Activated CD4-positive, alpha-beta T cell treated with anti-CD3 and anti-CD28 coated beads, Interleukin-2, amount 50 U/mL, for 1 hour (primary cell): ENCODE results near the gene RUVBL2.
"Not testable (repeated sequence)": the region's sequence is repeated elsewhere in the genome, so short reads cannot be mapped to it uniquely, and the experiment has no call there.

Experiments
- DNase-seq: peaks from one replicate; pipeline ENCODE4 v3.0.0-alpha.2; 2020

RUVBL2 gene

DNA sequence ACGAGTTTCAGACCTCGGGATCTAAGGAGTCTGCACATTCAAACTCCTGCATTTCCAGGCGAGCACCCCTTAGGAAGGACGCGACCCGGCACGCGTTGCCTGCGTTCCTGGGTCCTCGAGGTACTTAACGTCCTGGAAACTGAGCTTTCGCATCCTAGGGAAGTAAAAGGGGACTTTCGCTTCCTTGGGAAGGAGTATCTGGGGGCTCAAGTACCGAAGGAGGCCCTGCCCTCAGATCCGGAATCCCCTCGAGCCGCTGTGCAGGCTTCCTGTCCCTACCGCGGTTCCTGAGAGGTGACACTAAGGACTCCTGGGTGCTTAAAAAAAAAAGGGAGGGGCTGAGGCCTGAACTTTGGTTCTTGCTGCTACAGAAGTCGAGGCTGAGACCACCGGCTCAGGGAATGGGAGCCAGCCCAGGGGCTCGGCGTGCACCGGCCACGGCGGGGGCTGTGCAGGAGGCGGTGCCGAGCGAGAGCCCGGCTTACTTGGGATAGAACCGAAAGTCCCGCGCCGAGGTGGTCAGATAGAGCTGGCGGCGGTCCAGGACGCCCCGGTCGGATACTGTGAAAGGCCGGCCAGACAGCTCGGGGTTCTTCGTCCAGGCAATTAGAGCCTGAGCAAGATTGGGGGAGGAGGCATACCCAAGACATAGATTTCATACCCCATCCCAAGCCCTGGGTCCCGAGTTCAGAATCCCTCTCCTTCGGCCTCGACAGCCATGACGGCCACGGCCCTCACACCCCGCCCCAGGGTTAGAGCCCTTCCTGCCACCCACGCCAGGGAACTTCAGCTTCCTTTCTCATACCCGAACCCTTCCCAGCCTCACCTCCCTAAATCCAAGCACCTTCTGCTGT, 24.9 kb downstream of the RUVBL2 start:
- DNase-seq: not testable (repeated sequence)

DNA sequence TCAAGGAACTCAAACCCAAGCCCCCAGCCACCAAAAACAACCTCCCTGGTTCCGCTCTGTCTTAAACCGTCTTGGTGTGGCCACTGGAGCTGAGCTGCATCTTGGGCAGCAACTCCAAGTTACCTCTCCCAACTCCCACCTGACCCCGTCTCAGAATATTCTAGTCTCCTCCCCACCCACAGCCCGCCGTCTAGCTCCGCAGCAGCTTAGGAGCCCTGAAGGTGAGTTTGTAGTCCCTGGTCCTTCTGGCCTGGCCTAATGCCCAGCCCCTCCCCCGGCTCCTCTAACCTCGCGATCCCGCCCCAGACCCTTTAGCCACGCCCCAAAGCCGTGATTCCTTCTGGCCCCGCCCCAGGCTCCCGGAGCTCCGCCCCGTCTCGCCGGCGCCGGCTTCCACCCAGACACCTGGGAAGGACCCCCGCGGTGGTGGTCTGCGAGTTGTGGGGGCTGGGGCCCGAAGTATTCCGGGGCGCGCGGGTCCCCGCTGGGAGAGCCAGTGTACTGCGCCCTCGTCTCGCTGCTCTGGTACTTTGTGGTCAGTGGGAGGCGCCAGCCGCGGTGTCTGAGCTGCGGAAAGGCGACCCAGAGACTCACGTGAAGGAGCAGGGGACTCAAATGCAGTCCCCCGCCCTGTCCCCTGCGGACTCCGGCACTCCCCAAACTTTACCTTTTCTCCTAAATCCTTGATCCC, 25.7 kb downstream of the RUVBL2 start:
- peak; percentile 62 for DNase-seq

DNA sequence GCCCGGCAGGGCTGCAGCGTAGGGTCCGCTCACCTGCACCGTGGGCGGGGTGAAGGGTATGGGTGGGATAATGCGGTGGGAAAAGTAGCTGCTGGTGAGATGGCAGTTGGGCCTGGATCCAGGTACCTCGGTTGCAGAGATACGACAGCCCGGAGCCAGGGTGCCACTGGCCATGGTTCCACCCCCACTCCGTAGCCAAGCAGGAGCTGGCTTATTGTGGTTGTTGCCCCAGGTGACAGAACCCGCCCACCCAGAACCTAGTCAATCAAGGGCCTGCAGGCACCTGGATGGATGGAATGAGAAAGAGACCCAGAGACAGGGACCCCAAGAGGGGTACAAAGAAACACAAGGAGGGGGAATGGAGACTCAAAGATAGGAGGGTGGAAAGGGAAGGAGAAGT, 26.7 kb downstream of the RUVBL2 start:
- no peak for DNase-seq

DNA sequence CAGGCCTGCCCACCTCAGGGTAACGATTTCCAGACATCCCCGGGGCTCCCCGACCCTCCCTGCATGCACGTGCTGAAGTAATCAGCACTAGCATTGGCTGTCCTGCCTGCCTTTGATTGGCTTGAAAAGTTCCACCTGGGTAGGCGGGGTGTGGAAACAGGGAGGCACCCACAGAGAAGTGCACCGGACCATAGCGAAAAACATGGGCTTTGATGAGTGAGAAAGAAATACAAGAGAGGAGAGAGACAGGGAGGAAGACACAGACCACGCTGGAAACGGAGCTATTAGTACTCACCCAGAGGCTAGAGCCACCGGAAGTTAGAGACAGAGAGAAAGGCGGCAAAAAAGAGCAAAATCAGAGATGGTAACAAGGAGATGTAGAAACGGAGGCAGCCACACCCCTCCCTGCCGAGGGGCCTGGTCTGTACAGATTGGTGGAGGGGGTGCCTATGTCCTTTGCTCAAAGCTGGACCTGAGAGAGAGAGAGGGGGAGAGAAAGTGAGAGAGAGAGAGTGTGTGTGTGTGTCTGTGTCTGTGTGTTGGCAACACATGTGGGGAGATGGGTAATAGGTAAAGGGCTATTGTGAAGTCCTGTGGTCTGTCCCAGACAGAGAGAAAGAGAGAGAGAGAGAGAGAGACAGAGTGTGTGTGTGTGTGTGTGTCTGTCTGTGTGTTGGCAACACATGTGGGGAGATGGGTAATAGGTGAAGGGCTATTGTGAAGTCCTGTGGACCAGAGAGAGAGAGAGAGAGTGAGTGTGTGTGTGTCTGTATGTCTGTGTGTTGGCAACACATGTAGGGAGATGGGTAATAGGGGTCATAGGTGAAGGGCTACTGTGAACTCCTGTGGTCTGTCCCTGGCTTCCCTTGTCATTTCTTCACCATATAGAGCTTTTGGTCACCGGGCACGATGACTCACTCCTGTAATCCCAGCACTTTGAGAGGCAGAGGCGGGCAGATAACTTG, 27.5 kb downstream of the RUVBL2 start:
- no peak for DNase-seq

DNA sequence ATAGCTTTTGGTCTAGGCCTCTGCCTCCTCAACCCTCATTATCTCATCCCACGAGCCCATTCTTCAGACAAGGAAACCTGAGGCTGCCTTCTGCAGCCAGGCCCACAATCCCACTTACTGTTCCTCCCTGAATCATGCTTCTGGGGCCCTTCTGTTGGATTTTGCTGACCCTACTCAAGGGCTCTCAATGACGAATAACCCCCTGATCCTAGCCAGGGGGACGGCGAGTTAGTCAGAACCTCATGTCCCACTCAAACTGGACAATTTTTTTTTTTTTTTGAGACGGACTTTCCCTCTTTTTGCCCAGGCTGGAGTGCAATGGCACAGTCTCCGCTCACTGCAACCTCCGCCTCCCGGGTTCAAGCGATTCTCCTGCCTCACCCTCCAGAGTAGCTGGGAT, 28.4 kb downstream of the RUVBL2 start:
- DNase-seq: no peak

DNA sequence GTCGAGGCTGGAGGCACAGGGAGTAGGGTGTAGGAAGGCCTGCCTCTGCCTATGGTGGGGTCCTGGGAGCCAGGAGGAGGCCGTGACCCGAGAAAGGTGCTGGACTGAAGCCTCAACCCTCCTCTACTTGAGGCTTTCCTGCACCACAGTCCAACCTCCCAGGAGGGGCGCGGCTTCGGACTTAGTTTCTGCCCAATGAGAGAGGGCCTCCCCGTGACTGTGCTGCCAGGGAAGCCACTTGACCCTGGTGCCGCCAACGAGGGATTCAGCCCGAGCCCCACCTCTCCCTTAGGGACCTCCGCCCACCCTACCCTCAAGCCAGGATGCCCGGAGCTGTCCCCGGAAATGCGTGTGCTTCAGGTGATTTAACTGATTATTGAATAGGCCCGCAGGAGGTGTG, 30.5 kb downstream of the RUVBL2 start, which contains the start of gene CGB3:
TSS of gene CGB3 (minus strand) at position 101 of the 400 bp plus-strand sequence. CDS start 362 bp downstream, outside the sequence.
- not testable (repeated sequence) for DNase-seq

DNA sequence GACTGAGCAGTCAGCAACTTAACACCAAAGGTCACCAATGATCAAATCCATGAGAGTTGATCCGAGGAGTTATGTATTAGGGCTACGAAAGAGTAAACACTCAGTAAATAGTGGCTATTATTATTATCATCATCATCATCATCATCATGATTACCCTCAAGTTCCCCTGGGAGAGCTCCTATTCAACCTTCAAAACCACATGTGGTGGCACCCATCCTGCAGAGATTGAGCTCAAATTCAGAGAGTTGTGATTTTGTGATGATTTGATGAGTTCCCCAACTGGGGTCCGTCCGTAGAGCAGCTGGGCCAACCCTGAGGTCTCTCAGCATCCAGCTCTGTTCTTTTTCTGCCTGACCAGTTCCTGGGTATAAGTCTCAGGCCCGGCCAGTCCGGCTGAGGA, 31.4 kb downstream of the RUVBL2 start:
- DNase-seq: not testable (repeated sequence)

DNA sequence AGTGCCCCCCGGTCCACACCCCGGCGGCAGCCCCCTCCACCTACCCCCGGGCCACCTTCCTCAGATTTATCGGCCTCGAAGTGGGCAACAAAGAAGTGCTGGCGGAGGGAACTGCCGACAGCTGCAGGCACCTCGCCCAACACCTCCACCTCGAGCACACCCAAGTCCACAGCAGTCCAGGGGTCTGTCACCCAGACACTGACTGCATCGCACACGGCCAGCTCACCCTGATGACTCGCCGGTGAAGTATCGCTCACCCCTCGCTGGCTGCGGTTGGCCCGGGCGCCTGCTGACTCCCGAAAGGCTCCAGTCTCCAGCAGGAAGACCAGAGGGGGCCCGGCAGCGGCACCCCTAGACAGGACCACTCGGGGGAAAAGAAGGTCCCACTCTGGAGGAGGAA, 31.9 kb downstream of the RUVBL2 start:
- DNase-seq: not testable (repeated sequence)

DNA sequence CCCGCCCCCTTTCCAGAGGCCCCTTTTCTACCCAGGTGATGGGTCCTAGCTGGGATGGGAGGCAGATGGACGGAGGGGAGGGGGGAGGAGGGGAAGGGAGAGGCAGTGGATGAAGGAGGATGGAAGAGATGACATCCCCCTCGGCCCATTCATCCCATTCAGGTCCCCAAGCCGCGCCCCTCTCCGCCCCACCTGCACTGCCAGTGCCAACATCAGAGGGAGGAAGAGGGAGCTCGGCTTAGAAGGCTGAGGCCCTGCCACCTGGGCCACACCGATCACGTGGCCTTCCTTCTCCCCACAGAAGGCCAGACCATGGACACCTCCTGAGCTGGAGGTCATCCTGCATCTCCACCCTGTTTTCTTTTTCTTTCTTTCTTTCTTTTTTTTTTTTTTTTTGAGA, 35.0 kb downstream of the RUVBL2 start:
- not testable (repeated sequence) for DNase-seq

DNA sequence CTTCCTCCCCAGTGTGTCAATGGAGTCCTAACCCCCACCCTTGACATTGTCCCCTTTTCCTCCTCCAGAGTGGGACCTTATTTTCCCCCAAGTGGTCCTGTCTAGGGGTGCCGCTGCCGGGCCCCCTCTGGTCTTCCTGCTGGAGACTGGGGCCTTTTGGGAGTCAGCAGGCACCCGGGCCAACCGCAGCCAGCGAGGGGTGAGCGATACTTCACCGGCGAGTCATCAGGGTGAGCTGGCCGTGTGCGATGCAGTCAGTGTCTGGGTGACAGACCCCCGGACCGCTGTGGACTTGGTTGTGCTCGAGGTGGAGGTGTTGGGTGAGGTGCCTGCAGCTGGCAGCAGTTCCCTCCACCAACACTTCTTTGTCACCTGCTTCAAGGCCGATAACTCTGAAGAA, 36.1 kb downstream of the RUVBL2 start:
- DNase-seq: not testable (repeated sequence)

DNA sequence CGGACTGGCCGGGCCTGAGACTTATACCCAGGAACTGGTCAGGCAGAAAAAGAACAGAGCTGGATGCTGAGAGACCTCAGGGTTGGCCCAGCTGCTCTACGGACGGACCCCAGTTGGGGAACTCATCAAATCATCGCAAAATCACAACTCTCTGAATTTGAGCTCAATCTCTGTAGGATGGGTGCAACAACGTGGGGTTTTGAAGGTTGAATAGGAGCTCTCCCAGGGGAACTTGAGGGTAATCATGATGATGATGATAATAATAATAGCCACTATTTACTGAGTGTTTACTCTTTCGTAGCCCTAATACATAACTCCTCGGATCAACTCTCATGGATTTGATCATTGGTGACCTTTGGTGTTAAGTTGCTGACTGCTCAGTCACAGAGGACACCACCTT, 36.6 kb downstream of the RUVBL2 start:
- not testable (repeated sequence) for DNase-seq

DNA sequence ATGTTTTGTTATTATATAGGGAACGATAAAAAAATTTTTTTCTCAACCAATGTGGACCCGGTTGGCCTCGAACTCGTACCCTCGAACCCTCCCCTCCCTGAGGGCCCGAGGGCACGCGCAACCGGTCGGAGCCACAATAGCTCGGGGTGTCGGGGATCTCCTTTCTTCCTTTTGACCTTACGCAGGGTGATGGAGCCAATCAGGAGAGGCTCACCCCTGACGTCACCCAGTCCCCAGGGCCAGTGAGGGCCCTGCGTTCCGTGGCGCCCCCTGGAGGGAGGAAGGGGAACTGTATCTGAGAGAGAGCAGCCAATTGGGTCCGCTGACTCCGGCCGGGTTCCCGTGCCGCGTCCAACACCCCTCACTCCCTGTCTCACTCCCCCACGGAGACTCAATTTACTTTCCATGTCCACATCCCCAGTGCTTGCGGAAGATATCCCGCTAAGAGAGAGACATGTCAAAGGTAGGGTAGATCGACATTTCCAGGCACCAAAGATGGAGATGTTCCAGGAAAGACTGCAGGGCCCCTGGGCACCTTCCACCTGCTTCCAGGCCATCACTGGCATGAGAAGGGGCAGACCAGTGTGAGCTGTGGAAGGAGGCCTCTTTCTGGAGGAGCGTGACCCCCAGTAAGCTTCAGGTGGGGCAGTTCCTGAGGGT, 38.1 kb downstream of the RUVBL2 start, which contains the start of gene CGB2:
TSS of gene CGB2 (plus strand) at position 249 of the 660 bp plus-strand sequence. CDS start at position 455, 206 bp downstream.
- DNase-seq: peak; percentile 43

DNA sequence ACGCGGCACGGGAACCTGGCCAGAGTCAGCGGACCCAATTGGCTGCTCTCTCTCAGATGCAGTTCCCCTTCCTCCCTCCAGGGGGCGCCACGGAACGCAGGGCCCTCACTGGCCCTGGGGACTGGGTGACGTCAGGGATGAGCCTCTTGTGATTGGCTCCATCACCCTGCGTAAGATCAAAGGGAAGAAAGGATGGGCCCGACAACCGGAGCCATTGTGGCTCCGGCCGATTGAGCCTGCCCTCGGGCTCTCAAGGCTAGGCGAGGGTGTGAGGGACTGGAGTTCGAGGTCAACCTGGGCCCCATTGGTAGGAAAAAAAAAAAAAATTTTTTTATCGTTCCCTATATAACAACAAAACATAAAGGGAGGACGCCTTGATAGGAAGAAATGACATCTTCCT, 43.1 kb downstream of the RUVBL2 start, which contains the start of gene CGB1:
TSS of gene CGB1 (minus strand) at position 81 of the 400 bp plus-strand sequence. CDS start 184 bp downstream, outside the sequence.
- peak; percentile 24 for DNase-seq

DNA sequence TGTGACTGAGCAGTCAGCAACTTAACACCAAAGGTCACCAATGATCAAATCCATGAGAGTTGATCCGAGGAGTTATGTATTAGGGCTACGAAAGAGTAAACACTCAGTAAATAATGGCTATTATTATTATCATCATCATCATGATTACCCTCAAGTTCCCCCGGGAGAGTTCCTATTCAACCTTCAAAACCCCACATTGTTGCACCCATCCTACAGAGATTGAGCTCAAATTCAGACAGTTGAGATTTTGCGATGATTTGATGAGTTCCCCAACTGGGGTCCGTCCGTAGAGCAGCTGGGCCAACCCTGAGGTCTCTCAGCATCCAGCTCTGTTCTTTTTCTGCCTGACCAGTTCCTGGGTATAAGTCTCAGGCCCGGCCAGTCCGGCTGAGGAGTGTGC, 44.4 kb downstream of the RUVBL2 start:
- DNase-seq: not testable (repeated sequence)

DNA sequence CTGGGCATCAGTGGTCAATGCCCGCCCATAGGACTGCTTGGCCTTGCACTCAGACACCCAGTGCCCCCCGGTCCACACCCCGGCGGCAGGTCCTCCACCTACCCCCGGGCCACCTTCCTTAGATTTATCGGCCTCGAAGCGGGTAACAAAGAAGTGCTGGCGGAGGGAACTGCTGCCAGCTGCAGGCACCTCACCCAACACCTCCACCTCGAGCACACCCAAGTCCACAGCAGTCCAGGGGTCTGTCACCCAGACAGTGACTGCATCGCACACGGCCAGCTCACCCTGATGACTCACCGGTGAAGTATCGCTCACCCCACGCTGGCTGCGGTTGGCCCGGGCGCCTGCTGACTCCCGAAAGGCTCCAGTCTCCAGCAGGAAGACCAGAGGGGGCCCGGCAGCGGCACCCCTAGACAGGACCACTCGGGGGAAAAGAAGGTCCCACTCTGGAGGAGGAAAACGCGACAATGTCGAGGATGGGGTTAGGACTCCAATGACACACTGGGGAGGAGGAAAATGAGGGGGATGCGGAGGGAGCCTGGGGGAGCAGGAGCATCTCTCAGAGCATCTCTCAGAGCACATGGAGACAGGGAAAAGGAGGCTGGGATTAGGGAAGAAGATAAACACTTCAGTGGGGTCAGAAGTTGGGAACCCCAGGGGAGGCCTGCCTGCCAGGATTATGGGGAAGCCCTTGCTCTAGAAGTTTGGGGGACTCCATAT, 45.0 kb downstream of the RUVBL2 start:
- not testable (repeated sequence) for DNase-seq

DNA sequence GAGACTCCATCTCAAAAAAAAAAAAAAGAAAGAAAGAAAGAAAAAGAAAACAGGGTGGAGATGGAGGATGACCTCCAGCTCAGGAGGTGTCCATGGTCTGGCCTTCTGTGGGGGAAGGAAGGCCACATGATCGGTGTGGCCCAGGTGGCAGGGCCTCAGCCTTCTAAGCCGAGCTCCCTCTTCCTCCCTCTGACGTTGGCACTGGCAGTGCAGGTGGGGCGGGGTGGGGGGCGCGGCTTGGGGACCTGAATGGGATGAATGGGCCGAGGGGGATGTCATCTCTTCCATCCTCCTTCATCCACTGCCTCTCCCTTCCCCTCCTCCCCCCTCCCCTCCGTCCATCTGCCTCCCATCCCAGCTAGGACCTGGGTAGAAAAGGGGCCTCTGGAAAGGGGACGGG, 46.0 kb downstream of the RUVBL2 start:
- not testable (repeated sequence) for DNase-seq

DNA sequence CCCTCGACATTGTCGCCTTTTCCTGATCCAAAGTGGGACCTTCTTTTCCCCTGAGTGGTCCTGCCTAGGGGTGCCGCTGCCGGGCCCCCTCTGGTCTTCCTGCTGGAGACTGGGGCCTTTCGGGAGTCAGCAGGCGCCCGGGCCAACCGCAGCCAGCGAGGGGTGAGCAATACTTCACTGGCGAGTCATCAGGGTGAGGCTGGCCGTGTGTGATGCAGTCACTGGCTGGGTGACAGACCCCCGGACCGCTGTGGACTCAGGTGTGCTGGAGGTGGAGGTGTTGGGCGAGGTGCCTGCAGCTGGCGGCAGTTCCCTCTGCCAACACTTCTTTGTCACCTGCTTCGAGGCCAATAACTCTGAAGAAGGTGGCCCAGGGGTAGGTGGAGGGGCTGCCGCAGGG, 48.5 kb downstream of the RUVBL2 start:
- DNase-seq: no peak

DNA sequence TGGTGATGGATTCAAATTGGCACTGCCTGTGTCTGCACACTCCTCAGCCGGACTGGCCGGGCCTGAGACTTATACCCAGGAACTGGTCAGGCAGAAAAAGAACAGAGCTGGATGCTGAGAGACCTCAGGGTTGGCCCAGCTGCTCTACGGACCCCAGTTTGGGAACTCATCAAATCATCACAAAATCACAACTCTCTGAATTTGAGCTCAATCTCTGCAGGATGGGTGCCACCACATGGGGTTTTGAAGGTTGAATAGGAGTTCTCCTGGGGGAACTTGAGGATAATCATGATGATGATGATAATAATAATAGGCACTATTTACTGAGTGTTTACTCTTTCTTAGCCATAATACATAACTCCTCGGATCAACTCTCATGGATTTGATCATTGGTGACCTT, 49.0 kb downstream of the RUVBL2 start:
- not testable (repeated sequence) for DNase-seq

DNA sequence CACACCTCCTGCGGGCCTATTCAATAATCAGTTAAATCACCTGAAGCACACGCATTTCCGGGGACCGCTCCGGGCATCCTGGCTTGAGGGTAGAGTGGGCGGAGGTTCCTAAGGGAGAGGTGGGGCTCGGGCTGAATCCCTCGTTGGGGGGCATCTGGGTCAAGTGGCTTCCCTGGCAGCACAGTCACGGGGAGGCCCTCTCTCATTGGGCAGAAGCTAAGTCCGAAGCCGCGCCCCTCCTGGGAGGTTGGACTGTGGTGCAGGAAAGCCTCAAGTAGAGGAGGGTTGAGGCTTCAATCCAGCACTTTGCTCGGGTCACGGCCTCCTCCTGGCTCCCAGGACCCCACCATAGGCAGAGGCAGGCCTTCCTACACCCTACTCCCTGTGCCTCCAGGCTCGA, 49.9 kb downstream of the RUVBL2 start, which contains the start of gene CGB5:
TSS of gene CGB5 (plus strand) at position 301 of the 400 bp plus-strand sequence. CDS start 362 bp downstream, outside the sequence.
- DNase-seq: not testable (repeated sequence)

DNA sequence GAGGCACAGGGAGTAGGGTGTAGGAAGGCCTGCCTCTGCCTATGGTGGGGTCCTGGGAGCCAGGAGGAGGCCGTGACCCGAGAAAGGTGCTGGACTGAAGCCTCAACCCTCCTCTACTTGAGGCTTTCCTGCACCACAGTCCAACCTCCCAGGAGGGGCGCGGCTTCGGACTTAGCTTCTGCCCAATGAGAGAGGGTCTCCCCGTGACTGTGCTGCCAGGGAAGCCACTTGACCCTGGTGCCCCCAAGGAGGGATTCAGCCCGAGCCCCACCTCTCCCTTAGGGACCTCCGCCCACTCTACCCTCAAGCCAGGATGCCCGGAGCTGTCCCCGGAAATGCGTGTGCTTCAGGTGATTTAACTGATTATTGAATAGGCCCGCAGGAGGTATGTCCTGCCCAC, 55.3 kb downstream of the RUVBL2 start, which contains the start of gene CGB8:
TSS of gene CGB8 (minus strand) at position 101 of the 400 bp plus-strand sequence. CDS start 372 bp downstream, outside the sequence.
- DNase-seq: not testable (repeated sequence)

DNA sequence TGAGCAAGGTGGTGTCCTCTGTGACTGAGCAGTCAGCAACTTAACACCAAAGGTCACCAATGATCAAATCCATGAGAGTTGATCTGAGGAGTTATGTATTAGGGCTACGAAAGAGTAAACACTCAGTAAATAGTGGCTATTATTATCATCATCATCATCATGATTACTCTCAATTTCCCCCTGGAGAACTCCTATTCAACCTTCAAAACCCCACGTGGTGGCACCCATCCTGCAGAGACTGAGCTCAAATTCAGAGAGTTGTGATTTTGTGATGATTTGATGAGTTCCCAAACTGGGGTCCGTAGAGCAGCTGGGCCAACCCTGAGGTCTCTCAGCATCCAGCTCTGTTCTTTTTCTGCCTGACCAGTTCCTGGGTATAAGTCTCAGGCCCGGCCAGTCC, 56.1 kb downstream of the RUVBL2 start:
- not testable (repeated sequence) for DNase-seq
